IMR-90 (cell line): ENCODE measurements around the gene DNTTIP2. TPM values are rescaled to one million over a fixed set of nuclear protein-coding genes. Genes with fewer than 3 reads are reported as not detected.

Experiments used
- ATAC-seq: fragments of 200-7000 bp; cut with Tn5 transposase; 2 replicates; pipeline ENCODE4 v1.9.1; 2020; ENCODE audit warnings: low read depth, mild to moderate bottlenecking, moderate library complexity
- BruUV-seq: library from RNA; stranded (reverse); fragments of 400-500 nt; replicated peaks from 2 replicates; lab custom pipeline; 2021; lab: Mats Ljungman, UMichigan
- CTCF ChIA-PET: fragments of 300-600 bp; formaldehyde crosslinking; extraction: SDS; loops from one replicate; lab custom pipeline; 2021; ENCODE audit warnings: antibody characterized with exemption; lab: Yijun Ruan, JAX
- POLR2A ChIA-PET: fragments of 300-600 bp; sonication (Branson Sonifier 250); formaldehyde crosslinking; loops from one replicate; lab custom pipeline; 2022; ENCODE audit warnings: antibody characterized with exemption; ENCODE audit not compliant: unreplicated experiment; lab: Charles Lee
- DNase-seq: peaks from one replicate; pipeline ENCODE4 v3.0.0; 2013
- H2AFZ ChIP-seq: replicated peaks from 2 replicates; pipeline ENCODE3; 2013; ENCODE audit warnings: low read length, mild to moderate bottlenecking; ENCODE audit not compliant: poor library complexity
- H2AK5ac ChIP-seq: 2 replicates; pipeline ENCODE4 v1.6.1; 2013; ENCODE audit warnings: low read depth, low read length, inconsistent platforms
- H2AK9ac ChIP-seq: replicated peaks from 2 replicates; pipeline ENCODE3; 2013; ENCODE audit warnings: mild to moderate bottlenecking, low read depth, low read length, moderate library complexity; ENCODE audit not compliant: poor library complexity
- H2BK120ac ChIP-seq: 2 replicates; pipeline ENCODE4 v1.6.1; 2013; ENCODE audit warnings: low read depth, low read length, inconsistent platforms
- H2BK15ac ChIP-seq: 3 replicates; pipeline ENCODE4 v1.6.1; 2013; ENCODE audit warnings: low read depth, low read length, inconsistent platforms
- H2BK20ac ChIP-seq: 2 replicates; pipeline ENCODE4 v1.6.1; 2013; ENCODE audit warnings: low read depth, mild to moderate bottlenecking, inconsistent platforms, low read length, moderate library complexity
- H2BK5ac ChIP-seq: 2 replicates; pipeline ENCODE4 v1.6.1; 2013; ENCODE audit warnings: mild to moderate bottlenecking, low read depth, low read length, inconsistent platforms; ENCODE audit not compliant: poor library complexity, severe bottlenecking
- H3K14ac ChIP-seq: replicated peaks from 2 replicates; pipeline ENCODE4 v1.6.1; 2013; ENCODE audit warnings: low read depth, low read length, inconsistent platforms
- H3K18ac ChIP-seq: 2 replicates; pipeline ENCODE4 v1.6.1; 2013; ENCODE audit warnings: low read depth, low read length, control low read depth
- H3K23ac ChIP-seq: 2 replicates; pipeline ENCODE4 v1.6.1; 2013; ENCODE audit warnings: low read depth, low read length, inconsistent platforms
- H3K27ac ChIP-seq: 2 replicates; pipeline ENCODE4 v1.5.1; 2013; ENCODE audit warnings: mild to moderate bottlenecking, control low read depth, low read length; ENCODE audit not compliant: insufficient read depth
- H3K27me3 ChIP-seq: 2 replicates; pipeline ENCODE4 v1.6.1; 2013; ENCODE audit warnings: low read length; ENCODE audit not compliant: control insufficient read depth, insufficient read depth
- H3K36me3 ChIP-seq: 2 replicates; pipeline ENCODE4 v1.6.1; 2013; ENCODE audit warnings: low read length, mixed read lengths; ENCODE audit not compliant: control insufficient read depth, insufficient read depth
- H3K4ac ChIP-seq: 2 replicates; pipeline ENCODE4 v1.6.1; 2013; ENCODE audit warnings: low read depth, low read length, inconsistent platforms
- H3K4me1 ChIP-seq: 2 replicates; pipeline ENCODE4 v1.6.1; 2013; ENCODE audit warnings: low read length, mixed read lengths; ENCODE audit not compliant: control insufficient read depth, insufficient read depth
- H3K4me2 ChIP-seq: 2 replicates; pipeline ENCODE4 v1.6.1; 2013; ENCODE audit warnings: low read depth, mild to moderate bottlenecking, control low read depth, low read length, moderate library complexity
- H3K4me3 ChIP-seq: 2 replicates; pipeline ENCODE4 v1.5.1; 2013; ENCODE audit warnings: low read depth, mild to moderate bottlenecking, control low read depth, low read length, moderate library complexity; ENCODE audit not compliant: insufficient read depth
- H3K56ac ChIP-seq: 2 replicates; pipeline ENCODE4 v1.6.1; 2013; ENCODE audit warnings: low read length, inconsistent platforms; ENCODE audit not compliant: insufficient read depth; ENCODE audit errors: extremely low read depth
- H3K79me1 ChIP-seq, 2 experiments: 2 replicates each; pipeline ENCODE4 v1.6.1; 2013; ENCODE audit warnings: low read length in 2 of 2, inconsistent platforms in 1 of 2, low read depth in 1 of 2
- H3K9ac ChIP-seq: 2 replicates; pipeline ENCODE4 v1.6.1; 2013; ENCODE audit warnings: low read depth, low read length, control low read depth
- H3K9me1 ChIP-seq: 2 replicates; pipeline ENCODE4 v1.6.1; 2013; ENCODE audit warnings: low read length, inconsistent platforms; ENCODE audit not compliant: insufficient read depth
- H3K9me3 ChIP-seq: 2 replicates; pipeline ENCODE4 v1.6.1; 2013; ENCODE audit warnings: low read length; ENCODE audit not compliant: control insufficient read depth, insufficient read depth
- H4K20me1 ChIP-seq: 2 replicates; pipeline ENCODE4 v1.6.1; 2013; ENCODE audit warnings: low read length, inconsistent platforms; ENCODE audit not compliant: insufficient read depth
- H4K5ac ChIP-seq: 2 replicates; pipeline ENCODE4 v1.6.1; 2013; ENCODE audit warnings: mild to moderate bottlenecking, low read depth, low read length, control low read depth
- H4K8ac ChIP-seq, 2 experiments: 2 replicates each; pipeline ENCODE4 v1.6.1; 2013; ENCODE audit warnings: low read depth in 2 of 2, low read length in 2 of 2, control low read depth in 1 of 2, inconsistent platforms in 1 of 2
- H4K91ac ChIP-seq: 2 replicates; pipeline ENCODE4 v1.6.1; 2013; ENCODE audit warnings: low read depth, low read length, inconsistent platforms; ENCODE audit not compliant: insufficient read depth
- CEBPB ChIP-seq: IDR thresholded peaks from 2 replicates; pipeline ENCODE4 v1.6.1; 2012; ENCODE audit warnings: low read depth, low read length, improper control_type of control experiment
- MAZ ChIP-seq: IDR thresholded peaks from 2 replicates; pipeline ENCODE4 v1.6.1; 2012; ENCODE audit warnings: low read depth, mild to moderate bottlenecking, low read length, improper control_type of control experiment, moderate library complexity, borderline replicate concordance
- MXI1 ChIP-seq: IDR thresholded peaks from 2 replicates; pipeline ENCODE4 v1.6.1; 2012; ENCODE audit warnings: low read depth, mild to moderate bottlenecking, low read length, moderate library complexity, borderline replicate concordance
- POLR2A ChIP-seq: IDR thresholded peaks from 2 replicates; pipeline ENCODE4 v1.6.1; 2012; ENCODE audit warnings: mild to moderate bottlenecking, low read depth, low read length
- RFX5 ChIP-seq: IDR thresholded peaks from 2 replicates; pipeline ENCODE4 v1.8.0; 2012; ENCODE audit warnings: low read depth, mild to moderate bottlenecking, low read length, moderate library complexity
- SMC3 ChIP-seq: fragments of 150-350 bp; IDR thresholded peaks from 2 replicates; pipeline ENCODE4 v1.6.1; 2016; ENCODE audit warnings: low read depth, mild to moderate bottlenecking, antibody characterized with exemption, low read length, moderate library complexity
- WGBS, 2 experiments: methylation state at CpG; one replicate each; pipeline versions ENCODE4 v1.1.5 to v1.1.7; 2013; ENCODE audit warnings: missing lambda C conversion rate in 2 of 2; ENCODE audit not compliant: insufficient read length in 1 of 2; ENCODE audit errors: extremely low coverage in 2 of 2; 5-methylcytosine and 5-hydroxymethylcytosine counted together
- dilution Hi-C: fragments of 300-500 bp; cut with HindIII; formaldehyde crosslinking; loops from one replicate; pipeline ENCODE4 v1.14.3; 2018; ENCODE audit warnings: low sequenced_read_pairs; ENCODE audit not compliant: unreplicated experiment
- in situ Hi-C: fragments of 300-500 bp; cut with MboI; formaldehyde crosslinking; loops from 3 replicates; pipeline ENCODE4 v1.14.3; 2019; ENCODE audit warnings: low sequenced_read_pairs, inconsistent platforms, mixed read lengths
- intact Hi-C: fragments of 100-400 bp; cut with micrococcal nuclease; formaldehyde crosslinking; loops from 2 replicates; pipeline ENCODE4 v1.10.0; 2022
- polyA plus RNA-seq, 3 experiments: library from polyadenylated mRNA; depleted of rRNA; stranded (reverse); fragments of >200 nt; gene quantifications; 2 replicates each; pipeline ENCODE4 v1.2.3, GENCODE V29; 2012; ENCODE audit warnings: low replicate concordance in 1 of 3
- total RNA-seq: library from RNA; depleted of rRNA; stranded (reverse); fragments of >200 nt; gene quantifications from 2 replicates; pipeline ENCODE4 v1.2.3, GENCODE V29; 2012
- TF ChIP-seq, protein P1 (sequence below): fragments of 150-350 bp; IDR thresholded peaks from 2 replicates; pipeline ENCODE4 v1.6.1; 2017; ENCODE audit warnings: mild to moderate bottlenecking, antibody characterized with exemption, low read length, low read depth
- TF ChIP-seq, protein P2 (sequence below): fragments of 150-350 bp; IDR thresholded peaks from 2 replicates; pipeline ENCODE4 v1.6.1; 2016; ENCODE audit warnings: low read depth, mild to moderate bottlenecking, low read length, moderate library complexity, borderline replicate concordance
- TF ChIP-seq, protein P3 (sequence below): conservative IDR thresholded peaks from 2 replicates; pipeline ENCODE4 v1.5.1; 2012; ENCODE audit warnings: mild to moderate bottlenecking, low read depth, low read length, improper control_type of control experiment

Gene DNTTIP2
- total and polyA plus RNA-seq, 2 of the 4 experiments (the other 2 are of a cell fraction): 14.2 to 24.4 TPM

DNA sequence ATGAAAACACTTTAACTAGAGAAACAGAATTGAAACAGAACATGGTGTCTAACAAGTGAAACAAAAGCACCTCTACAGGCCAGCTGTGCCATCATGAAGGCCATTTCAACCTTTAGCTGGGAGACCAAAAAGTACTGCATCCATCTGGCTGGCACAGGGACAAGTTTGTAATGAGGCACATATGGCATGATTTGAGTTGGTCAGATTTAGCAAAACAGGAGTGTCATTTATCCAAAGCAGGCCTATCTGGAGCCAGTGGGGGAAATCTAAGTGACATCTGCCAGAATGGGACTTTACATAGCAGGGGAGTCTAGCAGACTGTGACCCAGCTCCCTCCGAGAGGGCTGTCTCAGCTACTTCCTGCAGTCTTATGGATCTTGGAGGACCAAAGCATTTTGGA, 51.9 kb downstream of the DNTTIP2 start:
- intact Hi-C loops (no loop called here), dilution Hi-C loops (no loop called here), in situ Hi-C loops (no loop called here)
- no peak overlapping the region for H3K9ac ChIP-seq
- H3K27me3 ChIP-seq: no peaks in the 10 kb centered on the region
- TF ChIP-seq, protein P1, sequence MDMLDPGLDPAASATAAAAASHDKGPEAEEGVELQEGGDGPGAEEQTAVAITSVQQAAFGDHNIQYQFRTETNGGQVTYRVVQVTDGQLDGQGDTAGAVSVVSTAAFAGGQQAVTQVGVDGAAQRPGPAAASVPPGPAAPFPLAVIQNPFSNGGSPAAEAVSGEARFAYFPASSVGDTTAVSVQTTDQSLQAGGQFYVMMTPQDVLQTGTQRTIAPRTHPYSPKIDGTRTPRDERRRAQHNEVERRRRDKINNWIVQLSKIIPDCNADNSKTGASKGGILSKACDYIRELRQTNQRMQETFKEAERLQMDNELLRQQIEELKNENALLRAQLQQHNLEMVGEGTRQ: no peak
- TF ChIP-seq MXI1: no peak
- TF ChIP-seq, protein P2, sequence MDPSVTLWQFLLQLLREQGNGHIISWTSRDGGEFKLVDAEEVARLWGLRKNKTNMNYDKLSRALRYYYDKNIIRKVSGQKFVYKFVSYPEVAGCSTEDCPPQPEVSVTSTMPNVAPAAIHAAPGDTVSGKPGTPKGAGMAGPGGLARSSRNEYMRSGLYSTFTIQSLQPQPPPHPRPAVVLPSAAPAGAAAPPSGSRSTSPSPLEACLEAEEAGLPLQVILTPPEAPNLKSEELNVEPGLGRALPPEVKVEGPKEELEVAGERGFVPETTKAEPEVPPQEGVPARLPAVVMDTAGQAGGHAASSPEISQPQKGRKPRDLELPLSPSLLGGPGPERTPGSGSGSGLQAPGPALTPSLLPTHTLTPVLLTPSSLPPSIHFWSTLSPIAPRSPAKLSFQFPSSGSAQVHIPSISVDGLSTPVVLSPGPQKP: no peak
- TF ChIP-seq CEBPB: no peak
- TF ChIP-seq RFX5: no peak
- TF ChIP-seq MAZ: no peak
- no peak for TF ChIP-seq SMC3
- TF ChIP-seq, protein P3, sequence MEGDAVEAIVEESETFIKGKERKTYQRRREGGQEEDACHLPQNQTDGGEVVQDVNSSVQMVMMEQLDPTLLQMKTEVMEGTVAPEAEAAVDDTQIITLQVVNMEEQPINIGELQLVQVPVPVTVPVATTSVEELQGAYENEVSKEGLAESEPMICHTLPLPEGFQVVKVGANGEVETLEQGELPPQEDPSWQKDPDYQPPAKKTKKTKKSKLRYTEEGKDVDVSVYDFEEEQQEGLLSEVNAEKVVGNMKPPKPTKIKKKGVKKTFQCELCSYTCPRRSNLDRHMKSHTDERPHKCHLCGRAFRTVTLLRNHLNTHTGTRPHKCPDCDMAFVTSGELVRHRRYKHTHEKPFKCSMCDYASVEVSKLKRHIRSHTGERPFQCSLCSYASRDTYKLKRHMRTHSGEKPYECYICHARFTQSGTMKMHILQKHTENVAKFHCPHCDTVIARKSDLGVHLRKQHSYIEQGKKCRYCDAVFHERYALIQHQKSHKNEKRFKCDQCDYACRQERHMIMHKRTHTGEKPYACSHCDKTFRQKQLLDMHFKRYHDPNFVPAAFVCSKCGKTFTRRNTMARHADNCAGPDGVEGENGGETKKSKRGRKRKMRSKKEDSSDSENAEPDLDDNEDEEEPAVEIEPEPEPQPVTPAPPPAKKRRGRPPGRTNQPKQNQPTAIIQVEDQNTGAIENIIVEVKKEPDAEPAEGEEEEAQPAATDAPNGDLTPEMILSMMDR: no peak
- no peak for TF ChIP-seq POLR2A
- no peak overlapping the region for H2AK9ac ChIP-seq
- H3K4me1 ChIP-seq: peaks cover 3% of the 10 kb centered on the region; the same call in 1 of the 2 replicates
- WGBS, 2 experiments: no CpG with 5 or more reads among the region's 1 CpG
- no peak overlapping the region for H4K5ac ChIP-seq
- no peak overlapping the region for H2AK5ac ChIP-seq
- no peak overlapping the region for H3K27ac ChIP-seq
- H3K9me1 ChIP-seq: 0 out of 2 replicates have a peak, but pooled peaks cover 8% of the 10 kb centered on the region
- H2BK120ac ChIP-seq: no peak overlapping the region
- no peak overlapping the region for H2AFZ ChIP-seq
- H3K23ac ChIP-seq: no peak overlapping the region
- H4K8ac ChIP-seq: no peak overlapping the region
- ChIA-PET POLR2A (no interaction called here), CTCF (interaction anchor here (1.8 kb wide), 1 partner anchor 17 kb away, joined by 5 read pairs; no protein-coding TSS in a partner anchor)
- DNase-seq (no peak), ATAC-seq (no peak)
- H2BK20ac ChIP-seq: no peak overlapping the region
- no peak overlapping the region for H3K18ac ChIP-seq
- no peak overlapping the region for H3K4ac ChIP-seq
- H4K20me1 ChIP-seq: no peaks in the 10 kb centered on the region
- 0 out of 2 replicates have a peak, but pooled peaks cover 1% of the 10 kb centered on the region for H3K9me3 ChIP-seq
- BruUV-seq: no TSS peak
- no peak overlapping the region for H3K4me3 ChIP-seq
- no peak overlapping the region for H3K14ac ChIP-seq
- no peak overlapping the region for H3K4me2 ChIP-seq
- H2BK15ac ChIP-seq: no peak overlapping the region
- H4K91ac ChIP-seq: no peak overlapping the region
- no peaks in the 10 kb centered on the region for H3K79me1 ChIP-seq
- H3K56ac ChIP-seq: no peak overlapping the region
- H2BK5ac ChIP-seq: no peak overlapping the region
- no peaks in the 10 kb centered on the region for H3K36me3 ChIP-seq
